ENCODE measurements around the gene ZNF445.
"Not testable (repeated sequence)": the region's sequence is repeated elsewhere in the genome, so short reads cannot be mapped to it uniquely, and the experiment has no call there.

Gene ZNF445

DNA sequence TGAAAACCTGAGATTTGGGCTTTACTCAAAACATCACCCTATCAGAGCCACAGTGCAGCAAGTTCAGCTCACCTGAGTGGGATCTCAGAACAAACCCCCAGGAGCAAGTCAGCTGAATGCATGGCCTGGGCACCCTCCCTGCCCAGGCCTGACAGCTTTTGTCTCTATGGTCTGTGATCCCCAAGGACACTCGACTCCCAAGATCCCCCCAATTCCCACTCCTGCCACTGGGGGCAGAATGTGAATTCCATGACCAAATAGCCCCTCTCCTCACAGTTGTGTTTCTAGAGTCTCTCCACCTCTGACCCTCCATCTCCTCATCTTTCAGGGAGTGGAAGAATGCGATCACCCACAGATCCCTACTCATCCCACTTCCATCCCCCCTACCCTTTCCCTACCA, 58.9 kb downstream of the ZNF445 start (continued):
- TF ChIP-seq, protein P1, sequence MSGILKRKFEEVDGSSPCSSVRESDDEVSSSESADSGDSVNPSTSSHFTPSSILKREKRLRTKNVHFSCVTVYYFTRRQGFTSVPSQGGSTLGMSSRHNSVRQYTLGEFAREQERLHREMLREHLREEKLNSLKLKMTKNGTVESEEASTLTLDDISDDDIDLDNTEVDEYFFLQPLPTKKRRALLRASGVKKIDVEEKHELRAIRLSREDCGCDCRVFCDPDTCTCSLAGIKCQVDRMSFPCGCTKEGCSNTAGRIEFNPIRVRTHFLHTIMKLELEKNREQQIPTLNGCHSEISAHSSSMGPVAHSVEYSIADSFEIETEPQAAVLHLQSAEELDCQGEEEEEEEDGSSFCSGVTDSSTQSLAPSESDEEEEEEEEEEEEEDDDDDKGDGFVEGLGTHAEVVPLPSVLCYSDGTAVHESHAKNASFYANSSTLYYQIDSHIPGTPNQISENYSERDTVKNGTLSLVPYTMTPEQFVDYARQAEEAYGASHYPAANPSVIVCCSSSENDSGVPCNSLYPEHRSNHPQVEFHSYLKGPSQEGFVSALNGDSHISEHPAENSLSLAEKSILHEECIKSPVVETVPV (CRISPR knock-in tag; IDR thresholded peaks at IDR 0.05) = no peak
- no peak for TF ChIP-seq ZNF70 (CRISPR knock-in tag; IDR thresholded peaks at IDR 0.05)

DNA sequence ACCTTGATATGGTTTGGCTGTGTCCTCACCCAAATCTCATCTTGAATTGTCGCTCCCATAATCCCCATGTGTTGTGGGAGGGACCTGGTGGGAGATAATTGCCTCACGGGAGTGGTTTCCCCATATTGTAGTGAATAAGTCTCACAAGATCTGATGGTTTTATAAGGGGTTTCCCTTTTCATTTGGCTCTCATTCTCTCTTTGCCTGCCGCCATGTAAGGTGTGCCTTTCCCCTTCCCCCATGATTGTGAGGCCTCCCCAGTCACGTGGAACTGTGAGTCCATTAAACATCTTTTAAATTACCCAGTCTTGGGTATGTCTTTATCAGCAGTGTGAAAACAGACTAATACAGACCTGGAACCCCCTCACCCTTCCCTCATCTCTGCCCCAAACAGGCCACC, 59.4 kb downstream of the ZNF445 start:
- ATAC-seq = not testable (repeated sequence)

DNA sequence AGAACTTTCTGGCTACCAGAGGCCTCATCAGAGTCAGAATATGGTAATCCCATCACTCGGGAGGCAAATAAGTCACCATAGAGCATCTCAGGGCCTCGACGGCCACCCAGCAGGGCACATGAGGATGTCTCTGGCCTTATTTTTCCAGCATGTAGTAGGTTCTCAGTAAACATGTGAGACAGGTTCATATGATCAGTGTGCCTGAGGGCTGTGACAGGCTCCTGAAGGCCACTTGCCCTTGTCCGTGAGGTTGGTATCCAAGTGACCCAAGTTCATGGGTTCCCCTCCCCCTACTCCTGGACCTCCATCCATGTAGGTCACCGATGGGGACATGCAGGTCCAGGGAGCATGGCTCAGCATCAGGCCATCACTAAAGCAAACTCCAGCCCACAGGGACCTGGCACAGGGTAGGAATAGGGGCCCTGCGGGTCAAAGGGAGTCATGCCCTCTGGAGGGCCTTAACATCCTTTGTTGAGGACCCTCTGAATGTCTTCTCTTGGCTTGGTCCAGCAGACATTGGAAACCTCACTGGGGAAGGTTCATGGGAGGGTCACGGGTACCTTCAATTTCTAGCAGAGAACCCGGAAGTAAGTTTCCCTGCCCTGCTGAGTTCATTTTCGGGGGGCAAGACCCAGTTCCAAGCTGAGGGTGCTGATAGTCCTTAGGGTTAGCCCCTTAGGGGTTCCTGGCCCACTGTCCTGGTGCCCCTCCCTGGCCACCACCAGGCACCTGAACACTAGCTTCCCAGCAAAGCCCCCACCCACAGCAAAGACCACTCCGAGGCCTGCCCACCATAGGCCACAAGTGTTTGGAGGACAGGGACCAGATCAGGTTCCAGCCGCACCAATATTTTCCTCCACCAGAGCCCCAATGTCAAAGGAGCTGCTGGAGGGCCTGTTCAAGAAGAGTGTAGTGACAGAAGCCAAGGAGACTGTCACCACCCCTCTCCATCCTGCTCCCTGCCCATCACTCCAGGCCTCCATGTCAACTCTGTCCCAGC, 61.1 kb downstream of the ZNF445 start:
- no peak for ATAC-seq

DNA sequence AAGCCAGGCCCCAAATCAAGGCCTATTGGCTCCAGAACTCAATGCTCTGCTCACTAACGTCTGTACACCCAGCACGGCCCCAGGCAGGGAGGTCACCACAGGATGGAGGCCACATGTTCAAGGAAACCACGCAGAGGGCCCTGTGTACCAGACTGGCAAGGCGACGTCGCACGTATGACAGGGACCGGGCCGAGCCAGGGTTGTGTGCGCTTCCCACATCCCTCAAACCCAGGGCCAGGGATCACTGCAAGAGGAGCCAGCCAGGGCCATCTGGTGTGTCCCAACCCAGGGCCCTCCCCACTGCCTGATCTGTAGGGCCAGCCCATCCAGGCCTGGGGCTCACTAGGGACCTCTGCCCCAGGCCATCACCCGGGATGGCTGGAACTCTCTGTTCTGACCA, 62.0 kb downstream of the ZNF445 start:
- TF ChIP-seq ZC3H10 (CRISPR knock-in tag; IDR thresholded peaks at IDR 0.05) (no peak), RARB (CRISPR knock-in tag; IDR thresholded peaks at IDR 0.05) (no peak), ISL1 (CRISPR knock-in tag; IDR thresholded peaks at IDR 0.05) (no peak), CSDC2 (CRISPR knock-in tag; IDR thresholded peaks at IDR 0.05) (no peak), OSR1 (CRISPR knock-in tag; IDR thresholded peaks at IDR 0.05) (no peak), SNAI2 (CRISPR knock-in tag; IDR thresholded peaks at IDR 0.05) (no peak), ZNF70 (CRISPR knock-in tag; IDR thresholded peaks at IDR 0.05) (no peak), ZNF8 (CRISPR knock-in tag; IDR thresholded peaks at IDR 0.05) (no peak), PPARA (CRISPR knock-in tag; IDR thresholded peaks at IDR 0.05; ENCODE audit: borderline replicate concordance) (no peak), TCF4 (CRISPR knock-in tag; IDR thresholded peaks at IDR 0.05; ENCODE audit: borderline replicate concordance) (no peak), ZFP3 (CRISPR knock-in tag; IDR thresholded peaks at IDR 0.05) (no peak), TOX (CRISPR knock-in tag; IDR thresholded peaks at IDR 0.05; ENCODE audit: borderline replicate concordance) (no peak), ARNTL (CRISPR knock-in tag; IDR thresholded peaks at IDR 0.05; ENCODE audit: borderline replicate concordance, low read depth) (no peak), BACH2 (CRISPR knock-in tag; IDR thresholded peaks at IDR 0.05; ENCODE audit: borderline replicate concordance) (no peak), ZFP30 (CRISPR knock-in tag; IDR thresholded peaks at IDR 0.05) (no peak), ESRRG (CRISPR knock-in tag; IDR thresholded peaks at IDR 0.05) (no peak)
- TF ChIP-seq, protein P2, sequence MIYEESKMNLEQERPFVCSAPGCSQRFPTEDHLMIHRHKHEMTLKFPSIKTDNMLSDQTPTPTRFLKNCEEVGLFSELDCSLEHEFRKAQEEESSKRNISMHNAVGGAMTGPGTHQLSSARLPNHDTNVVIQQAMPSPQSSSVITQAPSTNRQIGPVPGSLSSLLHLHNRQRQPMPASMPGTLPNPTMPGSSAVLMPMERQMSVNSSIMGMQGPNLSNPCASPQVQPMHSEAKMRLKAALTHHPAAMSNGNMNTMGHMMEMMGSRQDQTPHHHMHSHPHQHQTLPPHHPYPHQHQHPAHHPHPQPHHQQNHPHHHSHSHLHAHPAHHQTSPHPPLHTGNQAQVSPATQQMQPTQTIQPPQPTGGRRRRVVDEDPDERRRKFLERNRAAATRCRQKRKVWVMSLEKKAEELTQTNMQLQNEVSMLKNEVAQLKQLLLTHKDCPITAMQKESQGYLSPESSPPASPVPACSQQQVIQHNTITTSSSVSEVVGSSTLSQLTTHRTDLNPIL (CRISPR knock-in tag; IDR thresholded peaks at IDR 0.05; ENCODE audit: low read depth) = no peak
- TF ChIP-seq, protein P3, sequence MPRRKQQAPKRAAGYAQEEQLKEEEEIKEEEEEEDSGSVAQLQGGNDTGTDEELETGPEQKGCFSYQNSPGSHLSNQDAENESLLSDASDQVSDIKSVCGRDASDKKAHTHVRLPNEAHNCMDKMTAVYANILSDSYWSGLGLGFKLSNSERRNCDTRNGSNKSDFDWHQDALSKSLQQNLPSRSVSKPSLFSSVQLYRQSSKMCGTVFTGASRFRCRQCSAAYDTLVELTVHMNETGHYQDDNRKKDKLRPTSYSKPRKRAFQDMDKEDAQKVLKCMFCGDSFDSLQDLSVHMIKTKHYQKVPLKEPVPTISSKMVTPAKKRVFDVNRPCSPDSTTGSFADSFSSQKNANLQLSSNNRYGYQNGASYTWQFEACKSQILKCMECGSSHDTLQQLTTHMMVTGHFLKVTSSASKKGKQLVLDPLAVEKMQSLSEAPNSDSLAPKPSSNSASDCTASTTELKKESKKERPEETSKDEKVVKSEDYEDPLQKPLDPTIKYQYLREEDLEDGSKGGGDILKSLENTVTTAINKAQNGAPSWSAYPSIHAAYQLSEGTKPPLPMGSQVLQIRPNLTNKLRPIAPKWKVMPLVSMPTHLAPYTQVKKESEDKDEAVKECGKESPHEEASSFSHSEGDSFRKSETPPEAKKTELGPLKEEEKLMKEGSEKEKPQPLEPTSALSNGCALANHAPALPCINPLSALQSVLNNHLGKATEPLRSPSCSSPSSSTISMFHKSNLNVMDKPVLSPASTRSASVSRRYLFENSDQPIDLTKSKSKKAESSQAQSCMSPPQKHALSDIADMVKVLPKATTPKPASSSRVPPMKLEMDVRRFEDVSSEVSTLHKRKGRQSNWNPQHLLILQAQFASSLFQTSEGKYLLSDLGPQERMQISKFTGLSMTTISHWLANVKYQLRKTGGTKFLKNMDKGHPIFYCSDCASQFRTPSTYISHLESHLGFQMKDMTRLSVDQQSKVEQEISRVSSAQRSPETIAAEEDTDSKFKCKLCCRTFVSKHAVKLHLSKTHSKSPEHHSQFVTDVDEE (CRISPR knock-in tag; IDR thresholded peaks at IDR 0.05) = no peak
- TF ChIP-seq, protein P4, sequence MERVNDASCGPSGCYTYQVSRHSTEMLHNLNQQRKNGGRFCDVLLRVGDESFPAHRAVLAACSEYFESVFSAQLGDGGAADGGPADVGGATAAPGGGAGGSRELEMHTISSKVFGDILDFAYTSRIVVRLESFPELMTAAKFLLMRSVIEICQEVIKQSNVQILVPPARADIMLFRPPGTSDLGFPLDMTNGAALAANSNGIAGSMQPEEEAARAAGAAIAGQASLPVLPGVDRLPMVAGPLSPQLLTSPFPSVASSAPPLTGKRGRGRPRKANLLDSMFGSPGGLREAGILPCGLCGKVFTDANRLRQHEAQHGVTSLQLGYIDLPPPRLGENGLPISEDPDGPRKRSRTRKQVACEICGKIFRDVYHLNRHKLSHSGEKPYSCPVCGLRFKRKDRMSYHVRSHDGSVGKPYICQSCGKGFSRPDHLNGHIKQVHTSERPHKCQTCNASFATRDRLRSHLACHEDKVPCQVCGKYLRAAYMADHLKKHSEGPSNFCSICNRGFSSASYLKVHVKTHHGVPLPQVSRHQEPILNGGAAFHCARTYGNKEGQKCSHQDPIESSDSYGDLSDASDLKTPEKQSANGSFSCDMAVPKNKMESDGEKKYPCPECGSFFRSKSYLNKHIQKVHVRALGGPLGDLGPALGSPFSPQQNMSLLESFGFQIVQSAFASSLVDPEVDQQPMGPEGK (CRISPR knock-in tag; IDR thresholded peaks at IDR 0.05; ENCODE audit: borderline replicate concordance) = no peak
- TF ChIP-seq, protein P1 (CRISPR knock-in tag; IDR thresholded peaks at IDR 0.05) = no peak
- ATAC-seq = no peak

More for the DNA sequence above, 61.1 kb downstream of the ZNF445 start:
- TF ChIP-seq TCF4 (CRISPR knock-in tag; IDR thresholded peaks at IDR 0.05; ENCODE audit: borderline replicate concordance) (no peak), ISL1 (CRISPR knock-in tag; IDR thresholded peaks at IDR 0.05) (no peak), CSDC2 (CRISPR knock-in tag; IDR thresholded peaks at IDR 0.05) (no peak), PPARA (CRISPR knock-in tag; IDR thresholded peaks at IDR 0.05; ENCODE audit: borderline replicate concordance) (no peak)
- TF ChIP-seq, protein P4 (CRISPR knock-in tag; IDR thresholded peaks at IDR 0.05; ENCODE audit: borderline replicate concordance) = no peak
